Measurements from ENCODE around the gene FEV. TPM values are rescaled to one million over a fixed set of nuclear protein-coding genes. Genes with fewer than 3 reads are reported as not detected.

Gene FEV
- polyA plus RNA-seq, 1 donor from 2014 or later = not detected

GRCh38 chr2:218975060-218975777, 9.8 kb downstream of the FEV start:
- no peaks in the 10 kb centered on the region for H3F3A ChIP-seq (ENCODE audit: insufficient read depth, low read length, poor library complexity, severe bottlenecking)
- H3K4me3 ChIP-seq (ENCODE audit: low read length) = no peak overlapping the region
- no peaks in the 10 kb centered on the region for H3K9me2 ChIP-seq (ENCODE audit: insufficient read depth, low read length)
- no peak overlapping the region for H2AFZ ChIP-seq (ENCODE audit: low read depth, low read length)
- H3K36me3 ChIP-seq (ENCODE audit: insufficient read depth, low read length) = no peaks in the 10 kb centered on the region
- TF ChIP-seq EZH2 (IDR thresholded peaks at IDR 0.05; ENCODE audit: borderline replicate concordance, insufficient read depth, low read length, poor library complexity, severe bottlenecking) (no peak), REST (IDR thresholded peaks at IDR 0.05; ENCODE audit: borderline replicate concordance) (no peak), MXI1 (conservative IDR thresholded peaks at IDR 0.05; ENCODE audit: poor library complexity, severe bottlenecking) (no peak), EP300 (conservative IDR thresholded peaks at IDR 0.05; ENCODE audit: poor library complexity, severe bottlenecking) (no peak), SMC3 (conservative IDR thresholded peaks at IDR 0.05; ENCODE audit: poor library complexity) (no peak), RAD21 (conservative IDR thresholded peaks at IDR 0.05) (no peak), CTCF (IDR thresholded peaks at IDR 0.05; ENCODE audit: poor library complexity, severe bottlenecking) (no peak), POLR2AphosphoS5 (IDR thresholded peaks at IDR 0.05) (no peak), TAF1 (IDR thresholded peaks at IDR 0.05; ENCODE audit: low read depth) (no peak)
- H3K4me2 ChIP-seq (ENCODE audit: low read length) = no peak overlapping the region
- H3K79me2 ChIP-seq (replicated peaks; ENCODE audit: insufficient read depth, low read length) = no peaks in the 10 kb centered on the region
- peaks cover 85% of the 10 kb centered on the region for H3K27me3 ChIP-seq (ENCODE audit: insufficient read depth, low read depth, low read length)
- H3K9ac ChIP-seq (ENCODE audit: low read length) = no peak overlapping the region
- H3K27ac ChIP-seq (ENCODE audit: low read length) = no peak overlapping the region
- H3K9me3 ChIP-seq (ENCODE audit: low read length) = no peaks in the 10 kb centered on the region
- H4K20me1 ChIP-seq (ENCODE audit: insufficient read depth) = no peaks in the 10 kb centered on the region

GRCh38 chr2:218970894-218971293, 14.1 kb downstream of the FEV start:
- no peaks in the 10 kb centered on the region for H3K79me2 ChIP-seq (replicated peaks; ENCODE audit: insufficient read depth, low read length)
- H3K27ac ChIP-seq (ENCODE audit: low read length) = no peak overlapping the region
- no peaks in the 10 kb centered on the region for H3K36me3 ChIP-seq (ENCODE audit: insufficient read depth, low read length)
- no peak overlapping the region for H2AFZ ChIP-seq (ENCODE audit: low read depth, low read length)
- no peak overlapping the region for H3K9ac ChIP-seq (ENCODE audit: low read length)
- H3K4me3 ChIP-seq (ENCODE audit: low read length) = no peak overlapping the region
- no peak overlapping the region for H3K4me2 ChIP-seq (ENCODE audit: low read length)
- no peaks in the 10 kb centered on the region for H4K20me1 ChIP-seq (ENCODE audit: insufficient read depth)
- H3K9me2 ChIP-seq (ENCODE audit: insufficient read depth, low read length) = no peaks in the 10 kb centered on the region
- H3K9me3 ChIP-seq (ENCODE audit: low read length) = no peaks in the 10 kb centered on the region
- peaks cover 66% of the 10 kb centered on the region for H3K27me3 ChIP-seq (ENCODE audit: insufficient read depth, low read depth, low read length)
- H3F3A ChIP-seq (ENCODE audit: insufficient read depth, low read length, poor library complexity, severe bottlenecking) = no peaks in the 10 kb centered on the region
- TF ChIP-seq POLR2AphosphoS5 (IDR thresholded peaks at IDR 0.05) (no peak), TAF1 (IDR thresholded peaks at IDR 0.05; ENCODE audit: low read depth) (no peak), EZH2 (IDR thresholded peaks at IDR 0.05; ENCODE audit: borderline replicate concordance, insufficient read depth, low read length, poor library complexity, severe bottlenecking) (no peak), EP300 (conservative IDR thresholded peaks at IDR 0.05; ENCODE audit: poor library complexity, severe bottlenecking) (no peak), CTCF (IDR thresholded peaks at IDR 0.05; ENCODE audit: poor library complexity, severe bottlenecking) (no peak), MXI1 (conservative IDR thresholded peaks at IDR 0.05; ENCODE audit: poor library complexity, severe bottlenecking) (no peak), REST (IDR thresholded peaks at IDR 0.05; ENCODE audit: borderline replicate concordance) (no peak), SMC3 (conservative IDR thresholded peaks at IDR 0.05; ENCODE audit: poor library complexity) (no peak), RAD21 (conservative IDR thresholded peaks at IDR 0.05) (no peak)
